Keratinocyte (primary cell): ENCODE results near the gene LARGE1. TPM values are rescaled to one million over a fixed set of nuclear protein-coding genes. Genes with fewer than 3 reads are reported as not detected.

ENCODE experiments used
- DNase-seq: peaks from one replicate; pipeline ENCODE4 v3.0.0-alpha.2; 2011; ENCODE audit warnings: low read depth, missing footprints, low spot score
- FAIRE-seq: peaks from 2 replicates; lab custom pipeline; 2011; peaks lifted over from hg19 to GRCh38; lab: Jason Lieb, UNC
- H2AFZ ChIP-seq: 2 replicates; pipeline ENCODE4 v1.6.0; 2012; ENCODE audit warnings: low read length, control low read depth, inconsistent platforms; ENCODE audit not compliant: control insufficient read depth
- H3K27ac ChIP-seq: 2 replicates; pipeline ENCODE4 v1.5.1; 2011; ENCODE audit warnings: low read length; ENCODE audit not compliant: control insufficient read depth, insufficient read depth
- H3K27me3 ChIP-seq: 3 replicates; pipeline ENCODE4 v1.6.0; 2011; ENCODE audit warnings: low read length; ENCODE audit not compliant: control insufficient read depth, insufficient read depth; ENCODE audit errors: extremely low read depth
- H3K36me3 ChIP-seq, 2 experiments: 2 replicates in 1 of 2; 3 replicates in 1 of 2; pipeline ENCODE4 v1.5.1; 2011; ENCODE audit warnings: low read length in 2 of 2, mild to moderate bottlenecking in 1 of 2; ENCODE audit not compliant: control insufficient read depth in 2 of 2, insufficient read depth in 2 of 2; ENCODE audit errors: extremely low read depth in 1 of 2
- H3K4me1 ChIP-seq: 3 replicates; pipeline ENCODE4 v1.5.1; 2011; ENCODE audit warnings: low read length; ENCODE audit not compliant: control insufficient read depth, insufficient read depth; ENCODE audit errors: extremely low read depth
- H3K4me2 ChIP-seq: 3 replicates; pipeline ENCODE4 v1.6.0; 2011; ENCODE audit warnings: low read depth, low read length; ENCODE audit not compliant: control insufficient read depth, insufficient read depth; ENCODE audit errors: extremely low read depth
- H3K4me3 ChIP-seq, 3 experiments: fragments of 200-600 bp in 1 of 3; sonication (generic) in 1 of 3; 2 replicates in 2 of 3; 3 replicates in 1 of 3; pipeline ENCODE4 v1.5.1; 2011 to 2016; ENCODE audit warnings: low read length in 3 of 3, mild to moderate bottlenecking in 3 of 3, control low read depth in 2 of 3, inconsistent platforms in 1 of 3, low read depth in 1 of 3, mixed read lengths in 1 of 3, mixed run types in 1 of 3, moderate library complexity in 1 of 3; ENCODE audit not compliant: control insufficient read depth in 2 of 3, insufficient read depth in 2 of 3; ENCODE audit errors: extremely low read depth in 1 of 3
- H3K79me2 ChIP-seq: 2 replicates; pipeline ENCODE4 v1.6.0; 2012; ENCODE audit warnings: low read length; ENCODE audit not compliant: control insufficient read depth, insufficient read depth
- H3K9ac ChIP-seq: 3 replicates; pipeline ENCODE4 v1.6.0; 2011; ENCODE audit warnings: low read length; ENCODE audit not compliant: control insufficient read depth, insufficient read depth; ENCODE audit errors: extremely low read depth
- H3K9me1 ChIP-seq: 3 replicates; pipeline ENCODE4 v1.6.0; 2011; ENCODE audit warnings: low read length; ENCODE audit not compliant: control insufficient read depth, insufficient read depth; ENCODE audit errors: extremely low read depth
- H3K9me3 ChIP-seq: 2 replicates; pipeline ENCODE4 v1.5.1; 2012; ENCODE audit warnings: low read depth, low read length; ENCODE audit not compliant: control insufficient read depth
- H4K20me1 ChIP-seq: 3 replicates; pipeline ENCODE4 v1.6.0; 2011; ENCODE audit warnings: low read length; ENCODE audit not compliant: control insufficient read depth, insufficient read depth; ENCODE audit errors: extremely low read depth
- EZH2 ChIP-seq: IDR thresholded peaks from one replicate; pipeline ENCODE4 v1.6.1; 2012; ENCODE audit warnings: inconsistent platforms, mild to moderate bottlenecking, low read length, moderate library complexity
- dilution Hi-C: fragments of 300-500 bp; cut with MboI; formaldehyde crosslinking; loops from one replicate; pipeline ENCODE4 v1.7.0; 2020; ENCODE audit warnings: low sequenced_read_pairs; ENCODE audit not compliant: extremely low pct_ligation_motif_present
- polyA plus RNA-seq, 5 experiments: library from polyadenylated mRNA; depleted of rRNA in 3 of 5; stranded (reverse) in 3 of 5; stranded (forward) in 1 of 5; unstranded in 1 of 5; fragments of >200 nt; gene quantifications; 1 replicate in 1 of 5; 2 replicates in 3 of 5; 3 replicates in 1 of 5; pipeline versions ENCODE4 v1.2.1 to v1.2.3, GENCODE V29; 2011 to 2012; ENCODE audit warnings: missing spikeins in 2 of 5, low read depth in 1 of 5, low replicate concordance in 1 of 5
- TF ChIP-seq, protein P1 (sequence below), 3 experiments: IDR thresholded peaks in 1 of 3; conservative IDR thresholded peaks in 1 of 3; optimal IDR thresholded peaks in 1 of 3; 2 replicates in 2 of 3; 3 replicates in 1 of 3; pipeline versions ENCODE3 to v1.5.1; 2011; ENCODE audit warnings: low read length in 3 of 3, mild to moderate bottlenecking in 3 of 3, moderate library complexity in 2 of 3, control low read depth in 1 of 3, inconsistent platforms in 1 of 3; ENCODE audit not compliant: insufficient read depth in 2 of 3; ENCODE audit errors: extremely low read depth in 1 of 3

The LARGE1 gene
- polyA plus RNA-seq, 1 donor (not counting 4 experiments of a cell fraction or from before 2014, with no cell fraction given) = 4.5 TPM

DNA sequence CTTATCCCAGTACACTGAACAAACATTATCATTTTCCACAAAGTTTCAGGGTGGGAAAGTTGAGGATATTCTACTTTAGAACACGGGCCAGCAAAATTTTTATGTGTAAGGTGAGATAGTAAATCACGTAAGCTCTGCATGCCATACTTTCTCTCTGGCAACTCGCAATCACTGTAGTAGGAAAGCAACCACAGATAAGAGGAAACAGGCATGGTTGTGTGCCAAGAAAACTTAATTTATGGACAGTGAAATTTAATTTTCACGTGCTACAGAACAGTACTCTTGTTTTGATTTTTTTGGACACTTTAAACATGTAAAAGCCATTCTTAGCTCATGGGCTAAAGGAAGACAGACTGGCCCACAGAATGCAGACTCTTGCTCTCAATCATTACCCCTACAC, 82.5 kb downstream of the LARGE1 start:
- dilution Hi-C loops = no loop called here
- Histone ChIP-seq H3K27me3 (no peaks in the 10 kb centered on the region), H3K79me2 (no peaks in the 10 kb centered on the region), H2AFZ (no peak overlapping the region), H3K36me3 (no peaks in the 10 kb centered on the region), H3K27ac (no peak overlapping the region), H3K9ac (no peak overlapping the region), H3K4me1 (no peaks in the 10 kb centered on the region), H4K20me1 (no peaks in the 10 kb centered on the region), H3K4me3 (no peak overlapping the region), H3K9me1 (no peaks in the 10 kb centered on the region), H3K4me2 (no peak overlapping the region), H3K9me3 (no peaks in the 10 kb centered on the region)
- TF ChIP-seq, protein P1, sequence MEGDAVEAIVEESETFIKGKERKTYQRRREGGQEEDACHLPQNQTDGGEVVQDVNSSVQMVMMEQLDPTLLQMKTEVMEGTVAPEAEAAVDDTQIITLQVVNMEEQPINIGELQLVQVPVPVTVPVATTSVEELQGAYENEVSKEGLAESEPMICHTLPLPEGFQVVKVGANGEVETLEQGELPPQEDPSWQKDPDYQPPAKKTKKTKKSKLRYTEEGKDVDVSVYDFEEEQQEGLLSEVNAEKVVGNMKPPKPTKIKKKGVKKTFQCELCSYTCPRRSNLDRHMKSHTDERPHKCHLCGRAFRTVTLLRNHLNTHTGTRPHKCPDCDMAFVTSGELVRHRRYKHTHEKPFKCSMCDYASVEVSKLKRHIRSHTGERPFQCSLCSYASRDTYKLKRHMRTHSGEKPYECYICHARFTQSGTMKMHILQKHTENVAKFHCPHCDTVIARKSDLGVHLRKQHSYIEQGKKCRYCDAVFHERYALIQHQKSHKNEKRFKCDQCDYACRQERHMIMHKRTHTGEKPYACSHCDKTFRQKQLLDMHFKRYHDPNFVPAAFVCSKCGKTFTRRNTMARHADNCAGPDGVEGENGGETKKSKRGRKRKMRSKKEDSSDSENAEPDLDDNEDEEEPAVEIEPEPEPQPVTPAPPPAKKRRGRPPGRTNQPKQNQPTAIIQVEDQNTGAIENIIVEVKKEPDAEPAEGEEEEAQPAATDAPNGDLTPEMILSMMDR (optimal IDR thresholded peaks at IDR 0.05 in 1 of 3, IDR thresholded peaks at IDR 0.05 in 1 of 3, conservative IDR thresholded peaks at IDR 0.05 in 1 of 3; ENCODE audit: extremely low read depth in 1 of 3, insufficient read depth in 2 of 3, low read length in 3 of 3) = no peak
- TF ChIP-seq EZH2 = no peak
- FAIRE-seq (no peak), DNase-seq (no peak)

DNA sequence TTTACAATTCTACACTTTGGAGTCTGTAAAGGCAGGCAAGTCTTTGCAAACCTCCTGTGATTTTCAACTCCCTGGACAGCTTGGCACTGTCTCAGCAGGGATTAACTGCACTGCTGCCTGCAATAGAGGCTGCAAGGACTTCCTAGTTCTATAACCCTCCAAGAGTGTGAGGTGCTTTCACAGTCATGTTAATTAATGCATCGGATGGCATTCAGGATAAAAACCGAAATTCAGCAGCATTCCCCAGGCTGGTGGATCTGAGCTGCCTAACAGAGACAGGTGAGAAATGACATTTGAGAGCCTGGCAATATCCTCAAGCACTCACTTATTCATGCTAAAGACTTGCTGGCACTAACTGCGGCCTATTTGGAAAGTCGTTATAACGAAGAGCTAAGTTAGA, 85.0 kb downstream of the LARGE1 start:
- H4K20me1 ChIP-seq = no peaks in the 10 kb centered on the region
- H3K4me1 ChIP-seq = no peaks in the 10 kb centered on the region
- DNase-seq (no peak), FAIRE-seq (no peak)
- H3K9me1 ChIP-seq = no peaks in the 10 kb centered on the region
- H3K4me2 ChIP-seq = no peak overlapping the region
- H3K36me3 ChIP-seq = no peaks in the 10 kb centered on the region
- H3K79me2 ChIP-seq = no peaks in the 10 kb centered on the region
- no peak overlapping the region for H3K27ac ChIP-seq
- no peak overlapping the region for H3K9ac ChIP-seq
- no peaks in the 10 kb centered on the region for H3K27me3 ChIP-seq
- dilution Hi-C loops = no loop called here
- TF ChIP-seq EZH2 = no peak
- no peaks in the 10 kb centered on the region for H3K9me3 ChIP-seq
- H2AFZ ChIP-seq = no peak overlapping the region
- no peak overlapping the region for H3K4me3 ChIP-seq

DNA sequence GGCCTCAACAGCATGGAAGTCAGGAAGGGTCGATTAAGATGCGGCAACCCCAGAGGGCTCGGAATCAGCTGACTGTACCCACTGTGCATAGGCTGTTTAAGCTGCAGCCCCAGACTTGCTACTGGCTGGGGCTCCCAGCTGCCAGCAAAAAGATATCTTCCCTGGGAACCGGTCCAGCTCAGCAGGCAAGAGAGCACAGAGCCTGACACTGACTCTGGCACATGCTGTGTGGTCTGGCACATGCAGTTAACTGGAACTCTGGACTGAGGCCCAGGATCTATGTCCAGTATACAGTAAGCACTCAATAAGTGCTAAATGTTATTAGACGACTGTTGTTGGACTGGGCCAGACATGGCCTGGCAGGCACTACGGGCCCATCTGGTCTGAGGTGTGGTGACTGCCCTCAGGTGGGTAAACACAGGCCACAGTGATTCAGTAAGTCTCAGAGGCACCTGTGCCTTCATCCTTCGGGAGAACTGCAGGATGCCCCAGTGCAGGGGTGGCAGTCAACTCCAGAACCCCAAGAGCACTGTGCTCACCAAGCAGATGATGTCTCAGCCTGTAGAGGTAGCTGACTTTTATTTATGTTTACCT, 87.6 kb downstream of the LARGE1 start:
- FAIRE-seq = no peak

More for the DNA sequence above, 87.6 kb downstream of the LARGE1 start:
- H3K4me2 ChIP-seq = no peak overlapping the region
- no peaks in the 10 kb centered on the region for H3K36me3 ChIP-seq
- H3K9me3 ChIP-seq = no peaks in the 10 kb centered on the region
- H3K27ac ChIP-seq = no peak overlapping the region
- H3K4me3 ChIP-seq = no peak overlapping the region
- no peaks in the 10 kb centered on the region for H3K9me1 ChIP-seq
- H3K79me2 ChIP-seq = no peaks in the 10 kb centered on the region
- DNase-seq = no peak
- no peak overlapping the region for H2AFZ ChIP-seq
- no peak for TF ChIP-seq EZH2
- TF ChIP-seq, protein P1 (optimal IDR thresholded peaks at IDR 0.05 in 1 of 3, IDR thresholded peaks at IDR 0.05 in 1 of 3, conservative IDR thresholded peaks at IDR 0.05 in 1 of 3; ENCODE audit: extremely low read depth in 1 of 3, insufficient read depth in 2 of 3, low read length in 3 of 3) = no peak
- no peaks in the 10 kb centered on the region for H3K4me1 ChIP-seq
- no peaks in the 10 kb centered on the region for H3K27me3 ChIP-seq
- no peaks in the 10 kb centered on the region for H4K20me1 ChIP-seq
- dilution Hi-C loops = no loop called here
- no peak overlapping the region for H3K9ac ChIP-seq
